Measurements from ENCODE around the gene TTLL10.

- TF ChIP-seq CTCF (IDR thresholded peaks at IDR 0.05 in 8 of 11, conservative IDR thresholded peaks at IDR 0.05 in 3 of 11): no peak
- no peak for TF ChIP-seq POLR2A (IDR thresholded peaks at IDR 0.05)
Observed at GRCh38 chr1:1247341-1247913, 73.7 kb downstream of the TTLL10 start.

All from spleen (tissue), 7 donors.